NCI-H1694 (cell line): ENCODE measurements around the gene MTRF1L.
A peak's percentile ranks its signal among the peaks of the same experiment; 100 is the strongest.
"Not testable (repeated sequence)": the region's sequence is repeated elsewhere in the genome, so short reads cannot be mapped to it uniquely, and the experiment has no call there.

Source experiments
- DNase-seq: peaks from one replicate; lab custom pipeline; 2025; lab: John Stamatoyannopoulos, UW

MTRF1L gene

GRCh38 chr6:152969688-152970418, 32.7 kb downstream of the MTRF1L start:
- no peak for DNase-seq

DNA sequence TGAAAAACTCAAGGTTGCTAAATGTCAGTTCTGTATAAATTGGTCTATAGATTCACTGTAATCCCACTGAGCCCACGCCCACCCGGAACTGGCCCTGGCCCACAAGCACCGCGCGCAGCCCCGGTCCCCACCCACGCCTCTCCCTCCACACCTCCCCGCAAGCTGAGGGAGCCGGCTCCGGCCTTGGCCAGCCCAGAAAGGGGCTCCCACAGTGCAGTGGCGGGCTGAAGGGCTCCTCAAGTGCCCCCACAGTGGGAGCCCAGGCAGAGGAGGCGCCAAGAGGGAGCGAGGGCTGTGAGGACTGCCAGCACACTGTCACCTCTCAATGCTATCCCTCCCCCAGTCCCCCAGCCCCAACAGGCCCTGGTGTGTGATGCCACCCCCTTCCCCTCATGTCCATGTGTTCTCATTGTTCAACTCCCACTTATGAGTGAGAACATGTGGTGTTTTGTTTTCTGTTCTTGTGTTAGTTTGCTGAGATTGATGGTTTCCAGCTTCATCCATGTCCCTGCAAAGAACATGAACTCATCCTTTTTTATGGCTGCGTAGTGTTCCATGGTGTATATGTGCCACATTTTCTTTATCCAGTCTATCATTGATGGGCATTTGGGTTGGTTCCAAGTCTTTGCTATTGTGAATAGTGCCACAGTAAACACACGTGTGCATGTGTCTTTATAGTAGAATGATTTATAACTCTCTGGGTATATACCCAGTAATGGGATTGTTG, 36.2 kb downstream of the MTRF1L start:
- not testable (repeated sequence) for DNase-seq

DNA sequence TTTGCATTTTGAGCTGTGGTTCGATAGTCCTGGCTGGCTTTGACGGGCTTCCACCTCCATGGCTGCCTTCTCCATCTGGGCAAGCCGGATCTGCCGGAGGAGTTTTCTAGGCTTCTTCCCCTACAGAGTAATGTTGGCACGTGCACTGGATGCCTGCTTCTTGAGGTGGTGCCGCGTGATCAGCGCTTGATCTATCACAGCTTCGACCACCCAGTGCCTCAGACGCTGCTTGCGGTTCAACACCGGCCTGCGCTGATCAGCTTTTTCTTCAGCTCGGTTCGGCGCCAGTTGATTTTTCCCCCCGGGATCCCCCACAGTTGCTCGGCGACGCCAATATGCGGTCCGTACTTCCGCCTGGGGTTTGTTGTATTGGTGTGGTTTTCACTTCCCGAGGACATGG, 43.2 kb downstream of the MTRF1L start:
- no peak for DNase-seq

GRCh38 chr6:152957796-152958195, 44.7 kb downstream of the MTRF1L start:
- no peak for DNase-seq

DNA sequence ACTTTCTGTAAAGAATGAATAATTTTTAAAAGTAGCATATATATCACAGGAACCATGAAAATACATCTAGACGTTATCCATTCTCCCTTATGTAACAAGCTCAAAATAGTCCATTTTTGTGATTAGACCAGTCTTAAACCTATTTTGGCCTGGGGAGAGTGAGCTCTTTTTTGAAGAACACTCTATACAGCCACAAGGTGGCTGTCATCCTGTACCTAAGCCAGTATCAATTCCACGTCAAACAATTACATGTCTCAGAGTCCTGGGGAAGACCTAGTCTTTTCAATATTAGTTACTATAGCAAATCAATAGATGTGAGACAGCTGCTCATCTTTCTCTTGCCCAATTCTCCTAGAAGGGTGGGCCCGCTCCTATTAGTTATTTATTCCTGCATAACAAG, 48.1 kb downstream of the MTRF1L start:
- no peak for DNase-seq

- no peak for DNase-seq
Measured at GRCh38 chr6:152952866-152953509, 49.5 kb downstream of the MTRF1L start.

DNA sequence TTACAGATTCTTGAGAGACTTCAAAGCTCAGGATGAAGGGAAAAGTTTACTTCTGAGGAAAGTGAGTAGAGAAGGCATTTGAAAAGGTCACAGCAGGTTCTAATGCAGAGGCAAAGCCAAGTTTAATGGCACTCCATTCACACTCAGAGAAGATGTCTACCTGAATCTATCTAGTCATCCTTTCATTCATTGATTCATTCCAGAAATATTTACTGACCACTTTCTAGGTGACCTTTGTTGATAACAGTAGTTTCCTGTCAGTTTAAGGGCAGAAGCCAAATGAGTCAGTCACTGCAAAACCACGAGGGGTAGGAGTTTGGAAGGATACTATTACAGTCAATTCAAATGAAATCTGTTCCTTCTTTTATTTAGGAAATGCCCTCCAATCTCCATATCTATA, 50.5 kb downstream of the MTRF1L start:
- no peak for DNase-seq

- no peak for DNase-seq
Measured at GRCh38 chr6:152950240-152950639, 52.3 kb downstream of the MTRF1L start.

- peak; percentile 39 for DNase-seq
Measured at GRCh38 chr6:152948150-152948768, 54.2 kb downstream of the MTRF1L start.

DNA sequence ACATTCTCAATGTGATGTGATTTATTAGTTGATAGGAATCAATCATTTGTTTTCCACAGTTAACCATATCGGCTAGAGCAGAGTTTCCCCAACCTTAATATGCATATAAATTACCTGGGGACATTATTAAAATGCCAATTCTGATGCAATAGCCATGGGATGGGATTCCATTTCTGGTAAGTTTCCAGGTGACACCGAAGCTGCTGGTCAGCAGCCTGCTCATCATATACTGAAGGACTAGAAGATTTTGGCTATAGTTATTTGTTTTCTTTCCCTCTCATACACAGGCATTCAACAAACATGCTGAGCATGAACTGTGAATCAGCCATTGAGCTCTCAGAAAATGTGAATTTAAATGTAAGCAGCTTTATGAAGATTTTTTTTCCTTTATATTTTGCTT, 55.5 kb downstream of the MTRF1L start:
- DNase-seq: no peak

DNA sequence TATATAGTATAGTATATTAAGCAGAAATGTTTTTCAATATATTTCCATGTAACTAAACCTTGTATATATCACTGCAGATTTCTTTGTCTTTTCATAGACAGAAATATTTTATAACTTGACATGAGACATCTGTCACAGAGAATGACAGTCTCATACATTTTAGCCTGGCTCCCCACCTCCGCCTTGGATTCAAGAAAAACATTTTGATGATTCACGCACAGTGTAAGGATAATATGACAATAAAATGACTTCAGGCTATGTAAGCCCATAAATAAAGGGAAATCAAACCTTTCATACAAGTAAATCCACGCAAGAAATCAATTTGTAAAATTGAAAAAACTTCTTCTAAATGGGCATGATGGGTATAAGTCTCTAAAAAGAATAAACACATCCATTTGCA, 56.0 kb downstream of the MTRF1L start:
- DNase-seq: no peak

DNA sequence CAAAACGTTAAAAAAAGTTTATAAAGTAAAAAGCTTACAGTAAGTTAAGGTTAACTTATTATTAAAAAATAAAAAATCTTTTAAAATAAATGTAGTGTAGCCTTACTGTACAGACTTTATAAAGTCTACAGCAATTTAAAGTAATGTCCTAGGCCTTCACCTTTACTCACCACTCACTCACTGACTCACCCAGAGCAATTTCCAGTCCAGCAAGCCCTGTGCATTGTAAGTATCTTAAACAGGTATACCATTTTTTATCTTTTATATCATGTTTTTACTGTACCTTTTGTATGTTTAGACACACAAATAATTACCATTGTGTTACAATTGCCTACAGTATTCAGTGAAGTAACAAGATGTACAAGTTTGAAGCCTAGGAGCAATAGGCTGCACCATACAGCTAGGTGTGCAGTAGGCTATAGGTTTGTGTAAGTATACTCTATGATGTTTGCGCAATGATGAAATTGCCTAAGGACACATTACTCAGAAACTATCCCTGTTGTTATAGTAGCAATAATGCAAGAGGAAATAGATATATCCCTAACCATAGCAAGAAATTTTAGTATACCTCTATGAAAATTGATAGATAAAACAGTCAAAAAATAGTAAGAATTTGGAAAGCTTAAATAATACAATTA, 59.1 kb downstream of the MTRF1L start:
- DNase-seq: no peak

DNA sequence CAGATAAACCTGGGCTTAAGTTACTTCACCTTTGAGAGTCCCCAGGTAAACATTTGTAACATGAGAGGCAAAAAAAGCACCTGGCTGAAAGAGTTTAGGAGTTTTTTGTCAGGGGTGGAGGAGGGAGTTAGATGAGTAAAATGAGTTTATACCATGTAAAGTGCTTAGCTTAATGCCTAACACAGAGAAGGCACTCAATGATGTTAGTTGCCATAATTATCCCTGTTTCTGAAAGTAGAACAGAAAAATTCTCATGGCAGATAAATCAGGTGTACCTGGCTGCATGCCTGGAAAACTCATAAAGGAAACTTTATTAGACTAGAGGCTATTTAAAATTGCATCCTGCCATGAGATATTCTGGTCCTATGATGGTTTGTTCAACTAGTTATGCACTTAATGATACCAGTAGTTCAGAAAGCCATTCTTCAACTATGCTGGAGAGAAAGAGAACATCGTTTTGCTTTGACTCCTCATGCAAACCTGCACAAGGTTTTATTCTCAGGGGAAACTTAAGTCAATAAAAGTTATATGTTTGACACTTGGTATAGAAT, 60.1 kb downstream of the MTRF1L start:
- no peak for DNase-seq

GRCh38 chr6:152941746-152942145, 60.8 kb downstream of the MTRF1L start:
- DNase-seq: no peak
